GM12878 (cell line): ENCODE measurements around the gene HMGN5. TPM values are rescaled to one million over a fixed set of nuclear protein-coding genes. Genes with fewer than 3 reads are reported as not detected.
A peak's percentile ranks its signal among the peaks of the same experiment; 100 is the strongest.

Experiments
- ATAC-seq: fragments of 200-7000 bp; cut with Tn5 transposase; 3 replicates; pipeline ENCODE4 v1.9.1; 2020; ENCODE audit warnings: mild to moderate bottlenecking, moderate library complexity
- BruUV-seq: library from RNA; stranded (reverse); fragments of 400-500 nt; replicated peaks from 2 replicates; lab custom pipeline; 2021; lab: Mats Ljungman, UMichigan
- CTCF ChIA-PET: fragments of 300-600 bp; sonication (Branson Sonifier 250); formaldehyde crosslinking; extraction: SDS; loops from one replicate; lab custom pipeline; 2021; ENCODE audit warnings: inconsistent platforms; lab: Yijun Ruan, JAX
- POLR2A ChIA-PET: fragments of 350-600 bp; formaldehyde crosslinking; extraction: SDS; loops from one replicate; lab custom pipeline; 2021; ENCODE audit warnings: inconsistent platforms; lab: Charles Lee
- RAD21 ChIA-PET: fragments of 300-600 bp; sonication (Branson Sonifier 250); formaldehyde crosslinking; loops from one replicate; lab custom pipeline; 2023; ENCODE audit warnings: antibody characterized with exemption; ENCODE audit not compliant: unreplicated experiment; lab: Charles Lee
- SMC1A ChIA-PET: fragments of 300-600 bp; sonication (Branson Sonifier 250); formaldehyde crosslinking; loops from one replicate; lab custom pipeline; 2023; ENCODE audit not compliant: unreplicated experiment, uncharacterized antibody; lab: Charles Lee
- DNase-seq: peaks from one replicate; pipeline ENCODE4 v3.0.0-alpha.2; 2011; ENCODE audit warnings: low read depth, low spot score
- FAIRE-seq: peaks from 3 replicates; lab custom pipeline; 2011; peaks lifted over from hg19 to GRCh38; lab: Jason Lieb, UNC
- H2AFZ ChIP-seq: 2 replicates; pipeline ENCODE4 v1.6.0; 2011; ENCODE audit warnings: low read depth, low read length, control low read depth; ENCODE audit not compliant: control insufficient read depth
- H3K27ac ChIP-seq: 2 replicates; pipeline ENCODE4 v1.5.1; 2011; ENCODE audit warnings: control low read depth; ENCODE audit not compliant: control insufficient read depth, insufficient read depth
- H3K27me3 ChIP-seq, 2 experiments: replicated peaks in 1 of 2; 2 replicates each; pipeline versions ENCODE4 v1.6.0 to v1.6.1; 2011; ENCODE audit warnings: low read length in 1 of 2; ENCODE audit not compliant: control insufficient read depth in 2 of 2, insufficient read depth in 2 of 2
- H3K36me3 ChIP-seq, 2 experiments: 2 replicates each; pipeline ENCODE4 v1.5.1; 2011; ENCODE audit warnings: low read length in 1 of 2; ENCODE audit not compliant: control insufficient read depth in 2 of 2, insufficient read depth in 2 of 2
- H3K4me1 ChIP-seq: 2 replicates; pipeline ENCODE4 v1.6.1; 2011; ENCODE audit warnings: mild to moderate bottlenecking, low read length, moderate library complexity, mixed read lengths; ENCODE audit not compliant: control insufficient read depth, insufficient read depth
- H3K4me2 ChIP-seq: 2 replicates; pipeline ENCODE4 v1.6.0; 2011; ENCODE audit warnings: control low read depth; ENCODE audit not compliant: control insufficient read depth, insufficient read depth
- H3K4me3 ChIP-seq: fragments of 200-600 bp; sonication (generic); 2 replicates; pipeline ENCODE4 v1.5.1; 2016
- H3K79me2 ChIP-seq: 2 replicates; pipeline ENCODE4 v1.6.0; 2011; ENCODE audit warnings: low read length; ENCODE audit not compliant: control insufficient read depth, insufficient read depth
- H3K9ac ChIP-seq: 2 replicates; pipeline ENCODE4 v1.8.0; 2011; ENCODE audit warnings: low read length, control low read depth, mixed read lengths; ENCODE audit not compliant: control insufficient read depth, insufficient read depth
- H3K9me3 ChIP-seq: replicated peaks from 3 replicates; pipeline ENCODE4 v1.5.1; 2011; ENCODE audit warnings: mild to moderate bottlenecking, low read length; ENCODE audit not compliant: control insufficient read depth, insufficient read depth
- H4K20me1 ChIP-seq: 2 replicates; pipeline ENCODE4 v1.6.0; 2011; ENCODE audit not compliant: control insufficient read depth, insufficient read depth
- JUNB ChIP-seq: IDR thresholded peaks from 2 replicates; pipeline ENCODE4 v1.6.1; 2016; ENCODE audit warnings: antibody characterized with exemption, mild to moderate bottlenecking
- WGBS: methylation state at CpG from one replicate; pipeline ENCODE4 v1.1.6; 2016; ENCODE audit warnings: low lambda C conversion rate; ENCODE audit not compliant: insufficient replicate concordance, insufficient coverage; ENCODE audit errors: missing lambda C conversion rate; 5-methylcytosine and 5-hydroxymethylcytosine counted together
- in situ Hi-C: fragments of 300-500 bp; cut with MboI; formaldehyde crosslinking; loops from 9 replicates; pipeline ENCODE4 v1.14.3; 2018; ENCODE audit warnings: mixed read lengths
- intact Hi-C: fragments of 100-400 bp; cut with micrococcal nuclease; formaldehyde crosslinking; loops from one replicate; pipeline ENCODE4 v1.14.2; 2022; ENCODE audit not compliant: unreplicated experiment
- polyA plus RNA-seq, 11 experiments: library from polyadenylated mRNA; depleted of rRNA in 4 of 11; unstranded in 6 of 11; stranded (reverse) in 5 of 11; fragments of >200 nt; fragmentation: Nextera tagmentation in 4 of 11; fragmentation: Illumina TruSeq in 1 of 11; extraction: Ambion mirVana in 4 of 11; extraction: Trizol in 1 of 11; gene quantifications; 1 replicate in 1 of 11; 2 replicates in 10 of 11; pipeline versions ENCODE4 v1.2.1 to v1.2.3, GENCODE V29; 2011 to 2016; ENCODE audit warnings: inconsistent platforms in 2 of 11, missing spikeins in 2 of 11, low read depth in 1 of 11
- total RNA-seq, 4 experiments: library from RNA; depleted of rRNA in 3 of 4; stranded (reverse); fragments of >200 nt in 3 of 4; fragmentation: Illumina TruSeq in 1 of 4; extraction: Trizol in 1 of 4; gene quantifications; 2 replicates each; pipeline versions ENCODE4 v1.2.1 to v1.2.3, GENCODE V29; 2013 to 2021
- TF ChIP-seq, protein P1 (sequence below): fragments of 450-650 bp; IDR thresholded peaks from 2 replicates; pipeline ENCODE4 v1.6.1; 2017; ENCODE audit warnings: low read depth, mild to moderate bottlenecking, moderate library complexity

HMGN5 gene
- total and polyA plus RNA-seq, 10 of the 15 experiments (the other 5 are each of a cell fraction or from before 2014, with no cell fraction given) = 3.5 to 93.6 (median 29.7) TPM

GRCh38 chrX:81168391-81168790, 33.3 kb downstream of the HMGN5 start:
- CTCF ChIA-PET = interaction anchor here (1.2 kb wide), 1 partner anchor 14 kb away, joined by 3 read pairs; no protein-coding TSS in a partner anchor
- 6% methylated on average over 3 of the region's 3 CpGs for WGBS

More at GRCh38 chrX:81168391-81168790, 33.3 kb downstream of the HMGN5 start:
- Histone ChIP-seq H3K27ac (no peak overlapping the region), H3K9me3 (no peaks in the 10 kb centered on the region), H3K79me2 (no peaks in the 10 kb centered on the region), H3K4me2 (no peak overlapping the region), H3K27me3 (no peaks in the 10 kb centered on the region), H3K9ac (no peak overlapping the region), H3K36me3 (no peaks in the 10 kb centered on the region), H3K4me1 (no peaks in the 10 kb centered on the region), H3K4me3 (no peak overlapping the region), H2AFZ (no peak overlapping the region), H4K20me1 (no peaks in the 10 kb centered on the region)
- ATAC-seq (peak; percentile 28; the same call in 2 of the 3 replicates), DNase-seq (no peak), FAIRE-seq (no peak)
- in situ Hi-C loops = no loop called here
- intact Hi-C loops = no loop called here
- SMC1A ChIA-PET = no interaction called here
- no TSS peak for BruUV-seq
- 0 out of 2 replicates have a peak, but pooled peaks have one; percentile 17 for TF ChIP-seq JUNB
- TF ChIP-seq, protein P1, sequence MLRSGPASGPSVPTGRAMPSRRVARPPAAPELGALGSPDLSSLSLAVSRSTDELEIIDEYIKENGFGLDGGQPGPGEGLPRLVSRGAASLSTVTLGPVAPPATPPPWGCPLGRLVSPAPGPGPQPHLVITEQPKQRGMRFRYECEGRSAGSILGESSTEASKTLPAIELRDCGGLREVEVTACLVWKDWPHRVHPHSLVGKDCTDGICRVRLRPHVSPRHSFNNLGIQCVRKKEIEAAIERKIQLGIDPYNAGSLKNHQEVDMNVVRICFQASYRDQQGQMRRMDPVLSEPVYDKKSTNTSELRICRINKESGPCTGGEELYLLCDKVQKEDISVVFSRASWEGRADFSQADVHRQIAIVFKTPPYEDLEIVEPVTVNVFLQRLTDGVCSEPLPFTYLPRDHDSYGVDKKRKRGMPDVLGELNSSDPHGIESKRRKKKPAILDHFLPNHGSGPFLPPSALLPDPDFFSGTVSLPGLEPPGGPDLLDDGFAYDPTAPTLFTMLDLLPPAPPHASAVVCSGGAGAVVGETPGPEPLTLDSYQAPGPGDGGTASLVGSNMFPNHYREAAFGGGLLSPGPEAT = no peak
- POLR2A ChIA-PET = no interaction called here
- RAD21 ChIA-PET = no interaction called here
